ENCODE data around the gene POLR2I.

- TF ChIP-seq CTCF (IDR thresholded peaks at IDR 0.05) (no peak), POLR2A (IDR thresholded peaks at IDR 0.05) (no peak)
Observed at GRCh38 chr19:36090910-36091695, 23.6 kb downstream of the POLR2I start.
